HepG2 (cell line): ENCODE data around the gene LSM11. TPM values are rescaled to one million over a fixed set of nuclear protein-coding genes. Genes with fewer than 3 reads are reported as not detected.

Source experiments
- CBX1 ChIP-seq: IDR thresholded peaks from one replicate; pipeline ENCODE4 v1.6.1; 2016; ENCODE audit warnings: antibody characterized with exemption, low read depth
- GTF3A ChIP-seq: sonication (generic); formaldehyde crosslinking; conservative IDR thresholded peaks from 2 replicates; pipeline ENCODE4 v1.4.0; 2020; ENCODE audit warnings: mild to moderate bottlenecking, missing genetic modification reagents
- JARID2 ChIP-seq: sonication (generic); formaldehyde crosslinking; IDR thresholded peaks from 2 replicates; pipeline ENCODE4 v1.8.1; 2023; ENCODE audit warnings: missing genetic modification reagents, inconsistent platforms; ENCODE audit not compliant: insufficient replicate concordance
- LCORL ChIP-seq, 2 experiments: fragments of 450-650 bp in 1 of 2; sonication (generic) in 1 of 2; formaldehyde crosslinking in 1 of 2; IDR thresholded peaks; 2 replicates each; pipeline versions ENCODE4 v1.5.0 to v1.6.1; 2017 to 2020; ENCODE audit warnings: antibody characterized with exemption in 1 of 2, missing genetic modification reagents in 1 of 2
- RFXAP ChIP-seq: sonication (generic); formaldehyde crosslinking; IDR thresholded peaks from 2 replicates; pipeline ENCODE4 v1.4.0; 2020; ENCODE audit warnings: missing genetic modification reagents, borderline replicate concordance
- TAF1 ChIP-seq: sonication (generic); formaldehyde crosslinking; IDR thresholded peaks from 2 replicates; pipeline ENCODE4 v1.4.0; 2020; ENCODE audit warnings: missing genetic modification reagents
- YY1 ChIP-seq: IDR thresholded peaks from 2 replicates; pipeline ENCODE4 v1.6.1; 2011; ENCODE audit warnings: low read length, low read depth, moderate library complexity, mild to moderate bottlenecking; ENCODE audit not compliant: insufficient read depth, insufficient replicate concordance
- ZBTB7A ChIP-seq: sonication (generic); formaldehyde crosslinking; IDR thresholded peaks from 2 replicates; pipeline ENCODE4 v1.8.0; 2022; ENCODE audit warnings: mild to moderate bottlenecking, missing genetic modification reagents
- ZNF274 ChIP-seq: sonication (generic); formaldehyde crosslinking; IDR thresholded peaks from 2 replicates; pipeline ENCODE4 v1.5.1; 2020; ENCODE audit warnings: mild to moderate bottlenecking, missing genetic modification reagents
- ZNF343 ChIP-seq: sonication (generic); formaldehyde crosslinking; IDR thresholded peaks from 2 replicates; pipeline ENCODE4 v1.4.0; 2020; ENCODE audit warnings: mild to moderate bottlenecking, missing genetic modification reagents
- ZNF556 ChIP-seq: sonication (generic); formaldehyde crosslinking; IDR thresholded peaks from 2 replicates; pipeline ENCODE4 v1.4.0; 2020; ENCODE audit warnings: mild to moderate bottlenecking, missing genetic modification reagents, borderline replicate concordance
- ZNF615 ChIP-seq: sonication (generic); formaldehyde crosslinking; IDR thresholded peaks from 2 replicates; pipeline ENCODE4 v1.5.0; 2020; ENCODE audit warnings: mild to moderate bottlenecking, missing genetic modification reagents, borderline replicate concordance
- polyA plus RNA-seq, 8 experiments: library from polyadenylated mRNA; depleted of rRNA in 3 of 8; stranded (reverse) in 7 of 8; unstranded in 1 of 8; fragments of >200 nt; fragmentation: Illumina TruSeq in 4 of 8; extraction: Trizol in 4 of 8; gene quantifications; 2 replicates each; pipeline versions ENCODE4 v1.2.1 to v1.2.3, GENCODE V29; 2011 to 2016; ENCODE audit warnings: low read depth in 4 of 8, missing spikeins in 1 of 8, mixed read lengths in 1 of 8; ENCODE audit not compliant: insufficient read depth in 1 of 8
- total RNA-seq, 5 experiments: library from RNA; depleted of rRNA; stranded (reverse); fragments of >200 nt; fragmentation: Illumina TruSeq; extraction: Trizol; gene quantifications; 2 replicates each; pipeline ENCODE4 v1.2.3, GENCODE V29; 2016; ENCODE audit warnings: low read depth in 1 of 5
- TF ChIP-seq, protein P1 (sequence below): sonication (generic); formaldehyde crosslinking; IDR thresholded peaks from 2 replicates; pipeline ENCODE4 v1.4.0; 2020; ENCODE audit warnings: missing genetic modification reagents
- TF ChIP-seq, protein P2 (sequence below): sonication (generic); formaldehyde crosslinking; IDR thresholded peaks from 2 replicates; pipeline ENCODE4 v1.4.0; 2020; ENCODE audit warnings: missing genetic modification reagents
- TF ChIP-seq, protein P3 (sequence below): sonication (generic); formaldehyde crosslinking; IDR thresholded peaks from 2 replicates; pipeline ENCODE4 v1.5.0; 2020; ENCODE audit warnings: missing genetic modification reagents
- TF ChIP-seq, protein P4 (sequence below): IDR thresholded peaks from 2 replicates; pipeline ENCODE4 v1.6.1; 2016; ENCODE audit warnings: missing compliant biosample characterization, missing genetic modification reagents, borderline replicate concordance

The LSM11 gene
- total and polyA plus RNA-seq, 2 of the 13 experiments (the other 11 are each of a cell fraction or from before 2014, with no cell fraction given) = 4.5 to 7.2 TPM

DNA sequence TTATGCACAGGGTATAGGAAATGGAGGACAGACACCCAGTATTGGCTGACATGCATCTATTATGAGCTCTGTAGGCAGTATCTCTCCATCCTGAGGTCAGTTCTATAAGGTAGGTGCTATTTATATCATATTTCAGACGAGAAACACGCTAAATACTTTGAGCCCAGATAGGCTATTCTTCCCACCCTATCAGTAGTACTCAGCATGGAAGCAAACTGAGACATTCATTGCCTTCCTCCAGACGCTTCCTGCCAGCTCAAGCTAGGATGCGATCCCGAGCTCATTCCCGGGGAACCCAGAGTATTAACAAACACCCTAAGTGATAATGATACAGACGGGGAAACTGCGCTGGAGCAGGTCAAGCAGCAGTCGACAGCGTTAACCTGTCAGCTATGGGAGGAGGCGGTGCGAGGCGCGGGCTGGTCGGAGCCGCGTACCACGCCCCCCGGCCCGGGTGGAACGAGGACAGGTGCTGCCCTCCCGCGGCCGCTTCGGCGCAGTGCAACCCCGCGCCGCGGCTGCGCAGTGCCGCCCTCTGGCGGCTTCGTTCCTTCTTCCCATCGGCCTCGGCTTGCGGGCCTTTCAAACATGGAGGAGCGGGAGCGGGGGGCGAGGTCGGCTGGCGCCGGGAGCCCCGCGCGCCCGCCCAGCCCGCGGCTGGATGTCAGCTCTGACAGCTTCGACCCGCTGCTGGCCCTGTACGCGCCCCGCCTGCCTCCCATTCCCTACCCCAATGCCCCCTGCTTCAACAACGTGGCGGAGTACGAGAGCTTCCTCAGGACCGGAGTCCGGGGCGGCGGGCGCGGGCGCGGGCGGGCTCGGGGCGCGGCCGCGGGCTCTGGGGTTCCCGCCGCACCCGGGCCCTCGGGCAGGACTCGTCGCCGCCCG is at the start of gene LSM11 (continued):
- TF ChIP-seq, protein P1, sequence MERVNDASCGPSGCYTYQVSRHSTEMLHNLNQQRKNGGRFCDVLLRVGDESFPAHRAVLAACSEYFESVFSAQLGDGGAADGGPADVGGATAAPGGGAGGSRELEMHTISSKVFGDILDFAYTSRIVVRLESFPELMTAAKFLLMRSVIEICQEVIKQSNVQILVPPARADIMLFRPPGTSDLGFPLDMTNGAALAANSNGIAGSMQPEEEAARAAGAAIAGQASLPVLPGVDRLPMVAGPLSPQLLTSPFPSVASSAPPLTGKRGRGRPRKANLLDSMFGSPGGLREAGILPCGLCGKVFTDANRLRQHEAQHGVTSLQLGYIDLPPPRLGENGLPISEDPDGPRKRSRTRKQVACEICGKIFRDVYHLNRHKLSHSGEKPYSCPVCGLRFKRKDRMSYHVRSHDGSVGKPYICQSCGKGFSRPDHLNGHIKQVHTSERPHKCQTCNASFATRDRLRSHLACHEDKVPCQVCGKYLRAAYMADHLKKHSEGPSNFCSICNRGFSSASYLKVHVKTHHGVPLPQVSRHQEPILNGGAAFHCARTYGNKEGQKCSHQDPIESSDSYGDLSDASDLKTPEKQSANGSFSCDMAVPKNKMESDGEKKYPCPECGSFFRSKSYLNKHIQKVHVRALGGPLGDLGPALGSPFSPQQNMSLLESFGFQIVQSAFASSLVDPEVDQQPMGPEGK (CRISPR knock-in tag) = peak; percentile 68
- TF ChIP-seq ZNF615 (CRISPR knock-in tag) (no peak), ZBTB7A (CRISPR knock-in tag) (no peak), GTF3A (CRISPR knock-in tag) (no peak), ZNF556 (peak; percentile 71; the same call in 1 of the 2 replicates), TAF1 (peak; percentile 39; the same call in 1 of the 2 replicates), YY1 (peak; percentile 91), RFXAP (CRISPR knock-in tag) (peak; percentile 55; the same call in 1 of the 2 replicates), CBX1 (peak; percentile 64), ZNF274 (CRISPR knock-in tag) (peak; percentile 34; the same call in 1 of the 2 replicates), LCORL (IDR thresholded peaks at IDR 0.05) (no peak), LCORL (CRISPR knock-in tag; IDR thresholded peaks at IDR 0.05) (peak; percentile 60; the same call in 1 of the 2 replicates), JARID2 (CRISPR knock-in tag) (no peak), ZNF343 (CRISPR knock-in tag) (0 out of 2 replicates have a peak, but pooled peaks have one; percentile 22)
- TF ChIP-seq, protein P2, sequence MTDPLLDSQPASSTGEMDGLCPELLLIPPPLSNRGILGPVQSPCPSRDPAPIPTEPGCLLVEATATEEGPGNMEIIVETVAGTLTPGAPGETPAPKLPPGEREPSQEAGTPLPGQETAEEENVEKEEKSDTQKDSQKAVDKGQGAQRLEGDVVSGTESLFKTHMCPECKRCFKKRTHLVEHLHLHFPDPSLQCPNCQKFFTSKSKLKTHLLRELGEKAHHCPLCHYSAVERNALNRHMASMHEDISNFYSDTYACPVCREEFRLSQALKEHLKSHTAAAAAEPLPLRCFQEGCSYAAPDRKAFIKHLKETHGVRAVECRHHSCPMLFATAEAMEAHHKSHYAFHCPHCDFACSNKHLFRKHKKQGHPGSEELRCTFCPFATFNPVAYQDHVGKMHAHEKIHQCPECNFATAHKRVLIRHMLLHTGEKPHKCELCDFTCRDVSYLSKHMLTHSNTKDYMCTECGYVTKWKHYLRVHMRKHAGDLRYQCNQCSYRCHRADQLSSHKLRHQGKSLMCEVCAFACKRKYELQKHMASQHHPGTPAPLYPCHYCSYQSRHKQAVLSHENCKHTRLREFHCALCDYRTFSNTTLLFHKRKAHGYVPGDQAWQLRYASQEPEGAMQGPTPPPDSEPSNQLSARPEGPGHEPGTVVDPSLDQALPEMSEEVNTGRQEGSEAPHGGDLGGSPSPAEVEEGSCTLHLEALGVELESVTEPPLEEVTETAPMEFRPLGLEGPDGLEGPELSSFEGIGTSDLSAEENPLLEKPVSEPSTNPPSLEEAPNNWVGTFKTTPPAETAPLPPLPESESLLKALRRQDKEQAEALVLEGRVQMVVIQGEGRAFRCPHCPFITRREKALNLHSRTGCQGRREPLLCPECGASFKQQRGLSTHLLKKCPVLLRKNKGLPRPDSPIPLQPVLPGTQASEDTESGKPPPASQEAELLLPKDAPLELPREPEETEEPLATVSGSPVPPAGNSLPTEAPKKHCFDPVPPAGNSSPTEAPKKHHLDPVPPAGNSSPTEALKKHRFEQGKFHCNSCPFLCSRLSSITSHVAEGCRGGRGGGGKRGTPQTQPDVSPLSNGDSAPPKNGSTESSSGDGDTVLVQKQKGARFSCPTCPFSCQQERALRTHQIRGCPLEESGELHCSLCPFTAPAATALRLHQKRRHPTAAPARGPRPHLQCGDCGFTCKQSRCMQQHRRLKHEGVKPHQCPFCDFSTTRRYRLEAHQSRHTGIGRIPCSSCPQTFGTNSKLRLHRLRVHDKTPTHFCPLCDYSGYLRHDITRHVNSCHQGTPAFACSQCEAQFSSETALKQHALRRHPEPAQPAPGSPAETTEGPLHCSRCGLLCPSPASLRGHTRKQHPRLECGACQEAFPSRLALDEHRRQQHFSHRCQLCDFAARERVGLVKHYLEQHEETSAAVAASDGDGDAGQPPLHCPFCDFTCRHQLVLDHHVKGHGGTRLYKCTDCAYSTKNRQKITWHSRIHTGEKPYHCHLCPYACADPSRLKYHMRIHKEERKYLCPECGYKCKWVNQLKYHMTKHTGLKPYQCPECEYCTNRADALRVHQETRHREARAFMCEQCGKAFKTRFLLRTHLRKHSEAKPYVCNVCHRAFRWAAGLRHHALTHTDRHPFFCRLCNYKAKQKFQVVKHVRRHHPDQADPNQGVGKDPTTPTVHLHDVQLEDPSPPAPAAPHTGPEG = 0 out of 2 replicates have a peak, but pooled peaks have one; percentile 40
- TF ChIP-seq, protein P3, sequence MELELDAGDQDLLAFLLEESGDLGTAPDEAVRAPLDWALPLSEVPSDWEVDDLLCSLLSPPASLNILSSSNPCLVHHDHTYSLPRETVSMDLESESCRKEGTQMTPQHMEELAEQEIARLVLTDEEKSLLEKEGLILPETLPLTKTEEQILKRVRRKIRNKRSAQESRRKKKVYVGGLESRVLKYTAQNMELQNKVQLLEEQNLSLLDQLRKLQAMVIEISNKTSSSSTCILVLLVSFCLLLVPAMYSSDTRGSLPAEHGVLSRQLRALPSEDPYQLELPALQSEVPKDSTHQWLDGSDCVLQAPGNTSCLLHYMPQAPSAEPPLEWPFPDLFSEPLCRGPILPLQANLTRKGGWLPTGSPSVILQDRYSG = no peak
- TF ChIP-seq, protein P4, sequence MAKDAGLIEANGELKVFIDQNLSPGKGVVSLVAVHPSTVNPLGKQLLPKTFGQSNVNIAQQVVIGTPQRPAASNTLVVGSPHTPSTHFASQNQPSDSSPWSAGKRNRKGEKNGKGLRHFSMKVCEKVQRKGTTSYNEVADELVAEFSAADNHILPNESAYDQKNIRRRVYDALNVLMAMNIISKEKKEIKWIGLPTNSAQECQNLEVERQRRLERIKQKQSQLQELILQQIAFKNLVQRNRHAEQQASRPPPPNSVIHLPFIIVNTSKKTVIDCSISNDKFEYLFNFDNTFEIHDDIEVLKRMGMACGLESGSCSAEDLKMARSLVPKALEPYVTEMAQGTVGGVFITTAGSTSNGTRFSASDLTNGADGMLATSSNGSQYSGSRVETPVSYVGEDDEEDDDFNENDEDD (CRISPR knock-in tag) = peak; percentile 81; the same call in 1 of the 2 replicates
